Activated T-cell treated with anti-CD3 and anti-CD28 coated beads for 48 hours (primary cell): Measurements from ENCODE around the gene DGCR2.
"Not testable (repeated sequence)": the region's sequence is repeated elsewhere in the genome, so short reads cannot be mapped to it uniquely, and the experiment has no call there.

ENCODE experiments used
- DNase-seq: peaks from one replicate; pipeline ENCODE4 v3.0.0-alpha.2; 2020; ENCODE audit warnings: low read depth

The DGCR2 gene

GRCh38 chr22:19003508-19003907, 118.7 kb downstream of the DGCR2 start:
- DNase-seq: no peak

- DNase-seq: no peak
Measured at GRCh38 chr22:19002684-19003038, 119.6 kb downstream of the DGCR2 start.

- DNase-seq: no peak
Measured at GRCh38 chr22:19001204-19001603, 121.0 kb downstream of the DGCR2 start.

- not testable (repeated sequence) for DNase-seq
Measured at GRCh38 chr22:19000106-19000505, 122.1 kb downstream of the DGCR2 start.

GRCh38 chr22:18999416-18999815, 122.8 kb downstream of the DGCR2 start:
- no peak for DNase-seq

- peak; percentile 9 for DNase-seq
Measured at GRCh38 chr22:18999008-18999407, 123.2 kb downstream of the DGCR2 start.

GRCh38 chr22:18997925-18998315, 124.3 kb downstream of the DGCR2 start:
- DNase-seq: no peak

- DNase-seq: no peak
Measured at GRCh38 chr22:18997306-18997924, 124.8 kb downstream of the DGCR2 start.

- DNase-seq: no peak
Measured at GRCh38 chr22:18996376-18996900, 125.8 kb downstream of the DGCR2 start.

GRCh38 chr22:18995327-18995711, 126.9 kb downstream of the DGCR2 start:
- no peak for DNase-seq

GRCh38 chr22:18994701-18995326, 127.4 kb downstream of the DGCR2 start:
- no peak for DNase-seq

GRCh38 chr22:18994056-18994455, 128.2 kb downstream of the DGCR2 start:
- no peak for DNase-seq

- DNase-seq: no peak
Measured at GRCh38 chr22:18992543-18993198, 129.5 kb downstream of the DGCR2 start.

- no peak for DNase-seq
Measured at GRCh38 chr22:18991821-18992442, 130.3 kb downstream of the DGCR2 start.

- no peak for DNase-seq
Measured at GRCh38 chr22:18991138-18991432, 131.1 kb downstream of the DGCR2 start.

GRCh38 chr22:18990355-18991137, 131.7 kb downstream of the DGCR2 start:
- DNase-seq: no peak

- no peak for DNase-seq
Measured at GRCh38 chr22:18988958-18989357, 133.3 kb downstream of the DGCR2 start.

GRCh38 chr22:18987765-18988164, 134.4 kb downstream of the DGCR2 start:
- DNase-seq: no peak

- DNase-seq: not testable (repeated sequence)
Measured at GRCh38 chr22:18987114-18987513, 135.1 kb downstream of the DGCR2 start.
